SKM-1 (cell line): Measurements from ENCODE around the gene PFDN1.

Experiments
- DNase-seq: peaks from one replicate; lab custom pipeline; 2025; ENCODE audit not compliant: unreplicated experiment; lab: John Stamatoyannopoulos, UW

The PFDN1 gene

DNA sequence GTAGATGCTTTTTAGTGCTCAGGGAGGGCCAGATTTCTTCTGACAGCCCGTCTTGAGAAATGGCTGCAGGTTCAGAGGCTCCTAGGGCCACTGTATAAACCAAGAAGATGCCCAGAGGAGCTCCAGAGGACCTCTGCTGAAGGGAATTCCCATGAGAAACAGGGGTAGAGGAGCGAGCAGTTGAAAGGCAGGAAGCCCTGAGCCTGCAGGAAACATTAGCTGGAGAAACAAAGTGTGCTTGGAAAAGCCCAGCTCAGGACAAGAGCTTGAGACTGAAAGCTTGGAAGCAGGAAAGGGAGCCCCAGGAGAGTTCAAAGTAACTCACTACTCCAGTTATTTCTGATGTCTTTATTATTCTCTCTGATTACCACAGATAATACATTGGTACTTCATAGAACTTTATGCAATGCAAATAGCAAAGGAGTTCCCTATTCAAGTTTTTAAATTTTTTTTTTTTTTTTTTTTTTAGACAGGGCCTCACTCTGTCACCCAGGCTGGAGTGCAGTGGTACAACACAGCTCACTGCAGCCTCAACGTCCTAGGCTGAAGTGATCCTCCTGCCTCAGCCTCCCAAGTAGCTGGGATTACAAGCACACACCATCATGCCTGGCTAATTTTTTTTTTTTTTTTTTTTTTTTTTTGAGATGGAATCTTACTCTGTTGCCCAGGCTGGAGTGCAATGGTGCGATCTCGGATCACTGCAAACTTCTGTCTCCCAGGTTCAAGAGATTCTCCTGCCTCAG is 27.0 kb upstream of the PFDN1 start:
- DNase-seq: no peak

- no peak for DNase-seq
Measured at GRCh38 chr5:140328036-140328764, 25.3 kb upstream of the PFDN1 start.

DNA sequence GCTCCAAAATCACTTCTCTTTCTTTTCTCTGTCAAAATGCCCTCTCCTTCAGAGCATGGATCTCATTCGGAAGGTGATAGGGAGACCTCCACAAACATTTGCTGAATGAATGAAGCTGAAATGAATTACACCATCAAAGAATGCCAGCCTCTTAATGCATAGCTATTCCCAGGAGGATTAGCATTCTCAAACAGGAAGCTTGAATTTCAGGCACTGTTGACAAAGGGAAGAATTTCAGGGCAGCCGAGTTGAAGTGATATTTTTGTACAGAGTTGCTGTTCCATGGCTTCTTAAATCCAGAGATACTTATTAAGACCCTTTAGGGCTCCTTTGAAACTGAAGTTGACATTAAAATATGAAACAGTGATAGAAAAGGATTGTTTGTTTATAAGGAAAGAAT is 24.7 kb upstream of the PFDN1 start:
- DNase-seq: no peak

DNA sequence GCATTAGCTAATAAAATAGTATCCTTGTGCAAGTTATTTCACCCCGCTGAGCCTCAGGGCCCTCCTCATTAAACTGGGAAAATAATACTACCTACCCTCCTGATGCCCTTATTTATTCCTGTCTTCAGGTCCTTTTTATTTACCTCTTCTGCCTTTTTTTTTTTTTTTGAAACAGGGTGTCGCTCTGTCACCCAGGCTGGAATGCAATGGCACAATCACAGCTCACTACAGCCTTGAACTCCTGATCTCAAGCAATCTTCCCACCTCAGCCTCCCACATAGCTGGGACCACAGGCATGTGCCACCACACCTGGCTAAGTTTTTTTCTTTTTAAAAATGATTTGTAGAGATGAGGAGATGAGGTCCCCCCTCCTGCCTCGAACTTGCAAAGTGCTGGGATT is 22.6 kb upstream of the PFDN1 start:
- DNase-seq: no peak

DNA sequence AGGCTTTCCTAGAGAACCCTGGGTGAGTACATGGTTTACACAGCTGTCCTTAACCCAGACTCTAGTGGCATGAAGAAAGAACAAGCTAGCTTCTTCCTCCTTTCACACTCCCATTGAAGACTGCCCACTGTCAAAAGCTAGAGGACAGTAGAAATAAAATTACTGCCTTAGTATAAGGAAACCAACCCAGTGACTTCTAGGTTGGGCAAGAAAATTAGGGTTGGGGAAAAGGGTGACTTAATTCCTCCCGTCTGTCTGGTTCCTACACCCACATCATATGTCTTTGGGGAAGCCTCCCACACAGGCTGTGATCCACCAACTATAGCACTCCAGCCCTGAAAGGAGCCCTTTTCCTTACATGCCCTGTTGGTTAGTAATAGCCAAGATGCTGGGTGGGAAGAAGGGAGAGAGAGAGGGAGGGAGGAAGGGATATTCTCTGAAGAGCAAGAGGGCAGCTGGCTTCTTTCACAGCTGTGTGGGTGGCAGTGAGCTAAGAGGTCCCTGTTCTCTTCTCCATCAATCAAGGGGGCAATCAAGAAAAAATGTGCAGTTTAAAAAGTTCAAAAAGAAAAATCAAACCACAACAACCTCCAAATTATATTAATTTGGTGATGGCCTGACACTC is 21.8 kb upstream of the PFDN1 start:
- peak; percentile 77 for DNase-seq

GRCh38 chr5:140324041-140324600 is 21.2 kb upstream of the PFDN1 start:
- no peak for DNase-seq

GRCh38 chr5:140322751-140323731 is 20.1 kb upstream of the PFDN1 start:
- no peak for DNase-seq

- DNase-seq: peak; percentile 98
Measured at GRCh38 chr5:140321796-140322195, 18.9 kb upstream of the PFDN1 start.

GRCh38 chr5:140319833-140320232 is 16.9 kb upstream of the PFDN1 start:
- peak; percentile 82 for DNase-seq

GRCh38 chr5:140318792-140319191 is 15.9 kb upstream of the PFDN1 start:
- DNase-seq: no peak

- no peak for DNase-seq
Measured at GRCh38 chr5:140317859-140318258, 15.0 kb upstream of the PFDN1 start.

GRCh38 chr5:140312791-140313189 is 9.9 kb upstream of the PFDN1 start:
- DNase-seq: no peak

- DNase-seq: peak; percentile 28
Measured at GRCh38 chr5:140312067-140312790, 9.3 kb upstream of the PFDN1 start.

GRCh38 chr5:140311011-140311467 is 8.1 kb upstream of the PFDN1 start:
- no peak for DNase-seq

GRCh38 chr5:140310434-140310833 is 7.5 kb upstream of the PFDN1 start:
- DNase-seq: no peak

DNA sequence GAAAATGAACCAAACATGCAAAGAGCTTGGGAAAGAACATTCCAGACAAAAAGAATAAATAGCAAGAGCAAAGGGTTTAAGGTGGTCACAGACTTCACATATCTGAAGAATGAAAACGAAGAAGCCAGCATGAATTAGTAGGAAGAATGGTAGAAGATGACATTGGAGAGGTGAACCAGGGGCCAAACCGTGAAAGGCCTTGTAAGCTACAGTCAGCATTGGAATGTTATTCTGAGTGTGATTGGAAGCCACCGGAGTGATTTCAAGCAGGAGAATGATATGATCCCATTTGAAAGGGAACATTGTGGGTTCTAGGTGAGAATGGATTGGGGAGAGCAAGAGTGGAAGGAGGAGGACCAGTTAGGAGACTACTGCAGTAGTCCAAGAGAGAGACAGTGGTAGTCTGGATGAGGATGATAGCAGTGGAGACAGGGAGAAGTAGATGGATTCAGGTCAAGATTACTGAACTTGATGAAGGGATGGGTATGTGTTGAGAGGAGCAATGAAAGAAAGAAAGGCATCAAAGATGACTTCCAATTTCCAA is 6.9 kb upstream of the PFDN1 start:
- no peak for DNase-seq

DNA sequence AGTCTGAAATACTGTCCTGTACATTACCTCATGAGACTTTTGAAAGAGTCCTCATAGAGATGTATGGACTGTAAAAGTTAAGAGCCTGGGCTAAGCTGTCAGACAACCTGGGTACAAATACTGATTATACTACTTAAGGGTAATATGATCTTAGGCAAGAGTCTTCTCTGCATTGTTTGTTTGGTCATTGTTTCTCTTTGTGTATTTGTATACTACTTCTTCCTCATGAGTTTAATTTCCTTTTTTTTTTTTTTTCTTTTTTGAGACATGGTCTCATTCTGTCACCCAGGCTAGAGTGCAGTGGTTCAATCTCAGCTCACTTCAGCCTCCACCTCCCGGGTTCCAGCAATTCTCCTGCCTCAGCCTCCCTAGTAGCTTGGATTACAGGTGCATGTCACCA is 2.6 kb upstream of the PFDN1 start:
- no peak for DNase-seq

DNA sequence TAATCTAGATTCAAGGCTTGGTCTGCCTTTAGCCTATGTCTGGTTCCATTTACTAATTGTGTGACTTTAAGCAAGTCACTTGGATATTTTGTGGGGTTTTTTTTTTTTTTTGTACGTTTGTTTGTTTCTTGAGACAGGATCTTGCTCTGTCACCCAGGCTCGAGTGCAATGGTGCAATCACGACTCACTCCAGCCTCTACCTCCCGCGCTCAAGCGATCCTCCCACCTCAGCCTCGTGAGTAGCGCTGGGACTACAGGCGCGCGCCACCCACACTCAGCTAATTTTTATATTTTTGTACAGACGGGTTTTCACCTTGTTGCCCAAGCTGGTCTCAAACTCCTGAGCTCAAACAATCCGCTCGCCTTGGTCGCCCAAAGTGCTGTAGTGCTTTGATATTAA is 1.1 kb upstream of the PFDN1 start:
- no peak for DNase-seq

DNA sequence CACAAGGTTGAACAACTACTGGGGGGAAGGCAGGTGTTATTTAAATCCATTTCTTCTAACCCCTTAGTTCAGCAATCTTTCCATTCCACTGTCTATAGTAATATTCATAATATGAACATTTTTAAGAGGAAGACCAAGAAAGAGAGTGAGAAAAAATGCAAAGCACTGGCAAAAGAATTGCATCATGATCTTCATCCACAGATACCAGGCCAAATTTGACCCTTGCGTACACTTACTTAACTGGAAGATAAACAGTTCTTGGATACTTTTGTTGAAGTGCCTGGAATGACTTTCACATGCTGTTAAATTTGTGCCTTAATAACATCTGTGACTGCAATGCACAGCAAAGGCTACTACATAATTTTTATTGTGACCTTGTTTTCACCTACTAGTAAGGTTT is 1.8 kb downstream of the PFDN1 start:
- DNase-seq: no peak

DNA sequence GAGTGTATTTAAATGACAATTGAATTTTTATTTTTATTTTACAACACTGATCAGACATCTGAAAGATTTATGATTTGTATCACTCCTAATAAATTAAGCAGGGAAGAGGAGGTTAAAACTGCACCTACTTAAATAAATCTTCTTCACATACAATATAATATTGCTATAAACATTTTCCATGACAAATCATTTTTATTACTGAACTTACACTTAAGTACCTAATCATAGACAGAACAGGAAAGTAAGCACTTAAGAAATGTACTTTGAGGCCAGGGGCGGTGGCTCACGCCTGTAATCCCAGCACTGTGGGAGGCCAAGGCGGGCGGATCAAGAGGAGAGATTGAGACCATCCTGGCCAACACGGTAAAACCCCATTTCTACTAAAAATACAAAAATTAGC is 3.8 kb downstream of the PFDN1 start:
- no peak for DNase-seq
